GM18519 (cell line): ENCODE measurements around the gene CEP170B.
A peak's percentile ranks its signal among the peaks of the same experiment; 100 is the strongest.
"Not testable (repeated sequence)": the region's sequence is repeated elsewhere in the genome, so short reads cannot be mapped to it uniquely, and the experiment has no call there.

Source experiments
- ATAC-seq: cut with Tn5 transposase; IDR thresholded peaks from one replicate; pipeline ENCODE4 v1.9.1; 2021; ENCODE audit warnings: mild to moderate bottlenecking, moderate library complexity; ENCODE audit not compliant: unreplicated experiment, low FRiP score

CEP170B gene

GRCh38 chr14:104903990-104904389, 38.9 kb downstream of the CEP170B start:
- ATAC-seq = no peak

- ATAC-seq = not testable (repeated sequence)
Observed at GRCh38 chr14:104904650-104905578, 39.8 kb downstream of the CEP170B start.

GRCh38 chr14:104905579-104905933, 40.5 kb downstream of the CEP170B start:
- not testable (repeated sequence) for ATAC-seq

- ATAC-seq = no peak
Observed at GRCh38 chr14:104908303-104908702, 43.2 kb downstream of the CEP170B start.

- no peak for ATAC-seq
Observed at GRCh38 chr14:104912053-104912452, 47.0 kb downstream of the CEP170B start.

GRCh38 chr14:104913435-104913834, 48.4 kb downstream of the CEP170B start:
- no peak for ATAC-seq

GRCh38 chr14:104917116-104917515, 52.0 kb downstream of the CEP170B start:
- no peak for ATAC-seq

GRCh38 chr14:104917993-104918392, 52.9 kb downstream of the CEP170B start:
- ATAC-seq = no peak

- not testable (repeated sequence) for ATAC-seq
Observed at GRCh38 chr14:104919152-104919992, 54.3 kb downstream of the CEP170B start.

GRCh38 chr14:104919993-104920315, 54.9 kb downstream of the CEP170B start:
- no peak for ATAC-seq

GRCh38 chr14:104923640-104924420, 58.8 kb downstream of the CEP170B start:
- no peak for ATAC-seq

GRCh38 chr14:104924421-104925213, 59.5 kb downstream of the CEP170B start, which contains the start of gene PLD4:
PLD4 (plus strand) TSS chr14:104924879; CDS start chr14:104927141, 2,262 bp downstream.
- ATAC-seq = no peak

- ATAC-seq = no peak
Observed at GRCh38 chr14:104925214-104925854, 60.3 kb downstream of the CEP170B start.

- no peak for ATAC-seq
Observed at GRCh38 chr14:104925855-104926609, 61.0 kb downstream of the CEP170B start.

GRCh38 chr14:104926619-104927431, 61.8 kb downstream of the CEP170B start:
- peak; percentile 76 for ATAC-seq

GRCh38 chr14:104927432-104927816, 62.4 kb downstream of the CEP170B start:
- no peak for ATAC-seq

GRCh38 chr14:104927901-104928300, 62.8 kb downstream of the CEP170B start:
- no peak for ATAC-seq
